NCI-H2196 (cell line): ENCODE measurements around the gene VASH1.

ENCODE experiments used
- DNase-seq: peaks from one replicate; lab custom pipeline; 2025; ENCODE audit not compliant: unreplicated experiment; lab: John Stamatoyannopoulos, UW

Gene VASH1

DNA sequence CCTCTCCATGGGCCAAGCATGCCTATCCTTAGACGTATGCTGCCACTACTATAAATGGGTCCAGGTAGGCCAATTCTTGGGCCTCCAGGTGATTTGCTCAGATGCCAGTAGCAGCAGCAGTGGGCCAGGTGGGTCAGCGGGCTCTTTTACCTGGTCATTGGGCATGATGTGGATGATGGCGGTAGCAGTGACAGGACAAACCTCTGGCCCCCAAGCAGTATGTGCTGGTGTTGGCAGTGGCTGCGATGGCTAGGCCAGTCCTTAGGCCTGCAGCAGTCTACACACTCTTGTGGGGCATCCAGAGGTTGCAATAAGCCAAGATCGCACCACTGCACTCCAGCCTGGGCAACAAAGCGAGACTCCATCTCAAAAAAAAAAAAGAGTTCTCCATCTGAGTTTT lies 19.1 kb upstream of the VASH1 start:
- no peak for DNase-seq

DNA sequence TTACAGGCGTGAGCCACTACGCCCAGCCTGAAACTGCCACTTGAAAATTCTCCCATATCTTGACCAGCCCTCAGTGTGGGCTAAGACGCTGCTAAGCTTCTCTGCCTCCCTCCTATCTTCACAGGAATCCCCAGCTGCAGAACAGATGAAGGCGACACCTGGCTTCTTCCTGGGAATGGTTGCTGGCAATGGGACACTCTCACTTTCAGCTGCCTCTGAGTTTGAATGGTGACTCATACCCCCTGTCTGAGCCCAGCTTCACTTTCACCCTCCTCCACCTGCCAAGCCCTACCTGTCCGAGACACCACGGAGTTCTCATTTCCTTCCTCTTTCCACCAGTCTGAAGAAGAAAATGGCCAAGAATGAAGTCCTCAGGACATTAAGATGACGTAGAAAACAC lies 18.3 kb upstream of the VASH1 start:
- DNase-seq: no peak

- no peak for DNase-seq
These were observed 8.5 kb upstream of the VASH1 start for GRCh38 chr14:76752744-76753143.

- no peak for DNase-seq
These were observed 7.6 kb upstream of the VASH1 start for GRCh38 chr14:76753541-76754198.

GRCh38 chr14:76754586-76754985 lies 6.7 kb upstream of the VASH1 start:
- DNase-seq: no peak

- DNase-seq: no peak
These were observed 5.5 kb upstream of the VASH1 start for GRCh38 chr14:76755610-76756370.

DNA sequence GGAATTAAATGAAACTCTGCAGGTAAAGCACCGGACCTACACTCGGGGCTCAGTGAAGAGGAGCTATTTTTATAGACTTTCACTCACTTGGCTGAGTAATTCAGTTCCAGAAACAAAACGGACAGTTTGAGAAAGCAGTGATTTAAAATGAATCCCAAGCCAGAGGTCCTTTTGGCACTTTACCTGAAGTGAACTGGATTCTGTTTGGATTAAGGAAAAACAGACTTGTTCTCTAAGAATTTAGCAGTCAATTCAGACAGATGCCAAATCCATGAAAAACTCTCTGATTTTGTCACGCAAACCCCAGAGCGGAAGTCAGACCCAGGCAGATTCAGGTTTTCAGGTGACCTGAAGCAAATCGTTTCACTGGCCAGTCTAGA lies 4.9 kb upstream of the VASH1 start:
- DNase-seq: no peak

DNA sequence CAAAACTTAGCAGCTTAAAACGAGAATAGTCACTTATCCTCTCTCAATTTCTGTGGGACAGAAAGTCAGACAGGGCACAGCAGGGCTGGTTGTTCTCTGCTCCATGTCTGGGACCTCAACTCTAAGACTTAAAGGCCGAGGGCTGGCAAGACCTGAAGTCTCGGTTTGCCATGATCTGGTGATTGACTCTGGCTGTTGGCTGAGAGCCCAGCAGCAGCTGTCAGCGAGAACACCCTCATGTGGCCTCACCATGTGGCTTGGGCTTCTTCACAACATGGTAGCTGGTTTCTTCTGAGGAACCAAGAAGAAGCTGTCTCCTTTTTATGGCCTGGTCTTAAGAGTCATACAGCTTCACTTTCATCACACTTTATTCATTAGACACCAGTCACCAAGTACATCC lies 1.7 kb upstream of the VASH1 start:
- DNase-seq: no peak

- no peak for DNase-seq
These were observed 735 bp upstream of the VASH1 start for GRCh38 chr14:76760331-76761135.

- DNase-seq: no peak
These were observed 717 bp downstream of the VASH1 start for GRCh38 chr14:76761960-76762410.

DNA sequence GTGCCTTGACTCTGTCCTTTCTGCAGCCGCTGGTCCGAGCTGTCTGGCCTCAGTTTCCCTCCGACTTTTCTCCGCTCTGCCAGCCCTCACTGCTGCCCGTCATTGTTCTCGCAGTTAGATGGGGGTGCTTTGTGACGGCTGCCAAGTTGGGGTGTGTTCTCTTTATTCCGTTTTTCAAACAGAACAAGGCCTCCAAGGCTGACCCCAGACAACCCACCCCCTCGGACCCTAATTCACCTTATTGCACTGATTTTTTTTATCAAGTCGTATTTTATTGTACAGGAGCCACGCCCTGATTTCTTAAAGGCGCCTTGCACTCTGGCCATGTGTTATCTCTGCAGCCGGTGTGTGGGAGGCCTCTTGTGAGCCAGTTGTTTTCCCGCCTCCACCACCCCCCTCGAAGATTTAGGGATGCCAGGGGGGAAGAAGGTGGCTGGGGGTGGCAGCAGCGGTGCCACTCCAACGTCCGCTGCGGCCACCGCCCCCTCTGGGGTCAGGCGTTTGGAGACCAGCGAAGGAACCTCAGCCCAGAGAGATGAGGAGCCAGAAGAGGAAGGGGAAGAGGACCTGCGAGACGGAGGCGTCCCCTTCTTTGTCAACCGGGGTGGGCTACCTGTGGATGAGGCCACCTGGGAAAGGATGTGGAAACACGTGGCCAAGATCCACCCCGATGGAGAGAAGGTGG lies 1.3 kb downstream of the VASH1 start:
- DNase-seq: no peak

GRCh38 chr14:76763096-76764041 lies 2.1 kb downstream of the VASH1 start:
- DNase-seq: no peak

- no peak for DNase-seq
These were observed 4.2 kb downstream of the VASH1 start for GRCh38 chr14:76765461-76765931.

DNA sequence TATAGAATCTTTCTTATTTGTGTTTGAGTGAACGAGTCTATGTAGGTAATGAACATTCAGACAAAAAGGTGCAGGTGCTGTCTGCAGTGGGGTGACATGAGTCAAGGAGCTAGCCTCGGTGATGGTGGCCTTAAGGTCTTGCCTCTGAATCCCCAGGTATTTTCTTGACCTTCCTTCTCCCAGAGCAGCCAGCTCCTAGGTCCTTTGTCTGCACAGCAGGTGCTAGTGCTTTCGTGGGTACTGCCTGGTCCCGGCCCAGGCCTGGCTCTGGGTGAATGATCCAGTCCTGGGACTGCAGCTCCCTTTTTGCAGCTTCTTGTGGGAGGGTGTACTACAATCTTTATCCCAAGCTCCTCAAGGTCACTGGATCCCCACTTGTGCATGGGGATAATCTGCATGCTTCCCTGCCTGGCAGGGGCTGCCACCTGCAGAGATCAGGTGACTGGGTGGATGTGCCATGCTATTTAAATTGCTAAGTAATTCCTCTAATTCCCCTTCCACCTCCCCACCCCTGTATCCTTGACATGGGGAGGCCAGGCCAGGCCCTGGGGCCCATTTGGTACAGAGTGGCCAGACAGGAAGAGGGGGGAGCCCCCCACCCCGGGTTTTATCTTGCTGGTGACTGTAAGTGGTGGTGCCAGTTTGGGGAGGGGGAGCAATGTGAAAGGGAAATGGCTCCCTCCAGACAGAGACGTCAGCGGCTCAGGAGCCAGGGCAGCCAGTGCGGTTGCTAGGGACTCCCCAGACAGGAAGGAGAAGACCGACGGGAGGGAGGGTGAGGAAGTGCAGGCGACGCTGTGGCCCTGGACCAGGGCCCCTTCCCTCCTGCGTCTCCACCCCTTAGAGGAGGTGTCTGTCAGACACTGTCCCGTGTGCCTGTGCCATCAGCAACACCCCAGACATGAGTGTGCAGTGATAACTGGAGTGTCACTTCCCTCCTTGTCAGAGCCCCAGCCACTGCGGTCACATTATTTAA lies 6.7 kb downstream of the VASH1 start:
- DNase-seq: no peak

DNA sequence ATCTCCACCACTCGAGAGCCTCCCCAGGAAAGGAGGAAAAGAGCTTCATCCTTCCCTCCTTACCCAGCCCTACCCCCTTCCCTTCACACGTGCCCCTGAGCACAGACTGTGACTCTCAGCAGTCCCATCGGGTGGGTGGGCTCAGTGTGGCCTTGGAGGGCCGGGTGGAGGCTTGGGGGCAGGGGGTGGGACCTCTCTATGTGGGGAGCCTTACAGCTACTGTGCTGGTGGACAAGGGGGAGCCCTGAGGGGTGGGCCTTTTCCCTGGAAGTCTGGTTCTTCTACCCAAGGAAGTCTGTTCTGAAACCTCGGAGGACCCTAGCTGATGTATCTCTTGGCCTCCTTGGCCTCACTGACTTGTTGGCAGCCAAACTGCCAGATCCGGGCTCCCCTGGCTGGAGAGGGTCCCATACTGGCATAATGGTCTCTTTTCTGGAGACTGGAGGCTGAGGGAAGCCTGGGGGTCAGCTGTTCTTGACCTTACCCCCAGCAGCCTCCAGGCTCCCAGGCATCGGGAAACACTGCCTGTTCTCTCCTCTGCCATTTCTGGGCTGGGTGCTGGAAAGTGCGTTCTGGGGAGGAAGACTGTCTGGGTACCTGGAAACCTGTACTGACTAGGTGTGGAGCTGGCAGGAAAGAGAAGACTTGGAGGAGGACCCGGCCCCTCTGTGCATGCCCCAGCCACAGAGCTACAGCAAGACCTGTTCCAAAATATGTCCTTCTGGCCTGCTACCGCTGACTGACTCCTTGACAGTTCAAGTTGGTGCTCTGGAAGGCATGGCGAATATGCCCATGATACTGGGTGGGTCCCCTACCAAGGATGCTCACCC lies 7.6 kb downstream of the VASH1 start:
- no peak for DNase-seq

DNA sequence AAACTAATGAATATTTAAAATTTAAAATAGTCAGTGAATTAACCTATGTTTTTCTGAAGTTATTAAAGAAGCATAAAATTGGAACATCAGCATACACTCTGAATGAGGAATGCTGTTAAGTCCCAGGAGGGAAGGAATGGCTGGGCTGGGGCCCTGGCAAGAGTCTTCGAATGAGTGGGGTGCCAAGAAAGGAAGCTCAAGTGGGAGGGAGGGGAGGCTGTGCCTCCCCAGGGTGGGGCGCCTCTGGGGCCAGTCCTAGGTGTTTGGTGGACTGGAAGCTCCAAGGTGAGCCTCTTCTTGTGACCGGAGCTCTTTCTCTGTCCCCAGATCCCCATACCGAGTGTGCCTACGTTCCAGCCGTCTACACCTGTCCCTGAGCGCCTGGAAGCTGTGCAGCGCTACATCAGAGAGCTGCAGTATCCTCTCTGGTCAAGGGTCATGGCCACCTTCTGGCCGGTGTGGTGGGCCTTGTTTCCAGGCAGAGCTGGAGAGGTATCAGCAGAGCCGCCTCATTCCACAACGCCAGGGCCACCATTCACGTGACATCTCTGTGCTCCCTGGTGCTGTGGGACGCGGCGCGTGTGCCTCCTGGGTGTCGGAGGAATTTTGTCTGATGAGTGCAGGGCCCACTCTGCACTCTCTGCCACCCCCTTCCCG lies 8.5 kb downstream of the VASH1 start:
- no peak for DNase-seq
